H1 (cell line): Measurements from ENCODE around the gene ITGA8.

Experiments used
- ASH2L ChIP-seq: fragments of 200-600, 300-600 bp; sonication (generic); IDR thresholded peaks from one replicate; pipeline ENCODE4 v1.7.1; 2017; ENCODE audit warnings: low read length
- BRCA1 ChIP-seq: IDR thresholded peaks from 2 replicates; pipeline ENCODE4 v1.6.1; 2012; ENCODE audit warnings: low read depth, low read length, improper control_type of control experiment

GRCh38 chr10:15486404-15486803 is 233.3 kb downstream of the ITGA8 start:
- TF ChIP-seq ASH2L = no peak
- TF ChIP-seq BRCA1 = no peak
